GM13976 (cell line): Measurements from ENCODE around the gene CCDC9.

Experiments
- DNase-seq: peaks from one replicate; pipeline ENCODE4 v3.0.0; 2012; ENCODE audit warnings: low spot score
- in situ Hi-C: fragments of 300-500 bp; cut with MboI; formaldehyde crosslinking; loops from one replicate; pipeline ENCODE4 v1.12.0; 2022; ENCODE audit warnings: low sequenced_read_pairs, mixed read lengths, inconsistent platforms; ENCODE audit not compliant: unreplicated experiment
- TF ChIP-seq, protein P1 (sequence below): IDR thresholded peaks from 2 replicates; pipeline ENCODE4 v1.5.1; 2012; ENCODE audit warnings: borderline replicate concordance, mild to moderate bottlenecking; ENCODE audit not compliant: insufficient read depth; ENCODE audit errors: extremely low read depth, missing control alignments, control extremely low read depth

The CCDC9 gene

DNA sequence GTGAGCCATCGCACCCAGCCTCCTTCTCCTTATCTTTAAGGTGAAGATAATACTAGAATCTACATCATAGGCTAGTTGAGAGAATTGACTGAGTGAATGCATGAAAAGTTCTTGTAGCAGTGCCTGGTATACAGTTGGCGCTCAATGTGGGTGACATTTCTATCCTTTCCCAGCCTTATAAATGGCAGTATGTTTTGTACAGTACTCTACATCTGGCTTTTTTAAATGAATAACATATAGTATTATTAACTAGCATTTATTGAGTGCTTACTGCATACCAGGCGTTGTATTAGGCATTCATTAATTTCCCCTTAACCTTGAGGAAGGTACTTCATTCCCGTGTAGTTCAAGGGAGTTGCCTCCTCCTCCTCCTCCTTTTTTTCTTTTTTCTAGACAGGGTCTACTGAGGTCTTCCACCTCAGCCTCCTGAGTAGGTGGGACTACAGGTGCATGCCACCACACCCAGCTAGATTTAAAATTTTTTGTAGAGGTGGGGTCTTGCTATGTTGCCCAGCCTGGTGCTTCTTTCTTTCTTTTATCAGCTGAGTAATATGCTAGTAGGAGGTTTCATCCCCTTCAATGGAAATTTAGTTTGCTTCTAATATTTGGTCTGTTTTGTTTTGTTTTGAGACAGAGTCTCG lies 56.2 kb downstream of the CCDC9 start:
- TF ChIP-seq, protein P1, sequence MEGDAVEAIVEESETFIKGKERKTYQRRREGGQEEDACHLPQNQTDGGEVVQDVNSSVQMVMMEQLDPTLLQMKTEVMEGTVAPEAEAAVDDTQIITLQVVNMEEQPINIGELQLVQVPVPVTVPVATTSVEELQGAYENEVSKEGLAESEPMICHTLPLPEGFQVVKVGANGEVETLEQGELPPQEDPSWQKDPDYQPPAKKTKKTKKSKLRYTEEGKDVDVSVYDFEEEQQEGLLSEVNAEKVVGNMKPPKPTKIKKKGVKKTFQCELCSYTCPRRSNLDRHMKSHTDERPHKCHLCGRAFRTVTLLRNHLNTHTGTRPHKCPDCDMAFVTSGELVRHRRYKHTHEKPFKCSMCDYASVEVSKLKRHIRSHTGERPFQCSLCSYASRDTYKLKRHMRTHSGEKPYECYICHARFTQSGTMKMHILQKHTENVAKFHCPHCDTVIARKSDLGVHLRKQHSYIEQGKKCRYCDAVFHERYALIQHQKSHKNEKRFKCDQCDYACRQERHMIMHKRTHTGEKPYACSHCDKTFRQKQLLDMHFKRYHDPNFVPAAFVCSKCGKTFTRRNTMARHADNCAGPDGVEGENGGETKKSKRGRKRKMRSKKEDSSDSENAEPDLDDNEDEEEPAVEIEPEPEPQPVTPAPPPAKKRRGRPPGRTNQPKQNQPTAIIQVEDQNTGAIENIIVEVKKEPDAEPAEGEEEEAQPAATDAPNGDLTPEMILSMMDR, result no peak
- no peak for DNase-seq
- in situ Hi-C loops, result no loop called here

DNA sequence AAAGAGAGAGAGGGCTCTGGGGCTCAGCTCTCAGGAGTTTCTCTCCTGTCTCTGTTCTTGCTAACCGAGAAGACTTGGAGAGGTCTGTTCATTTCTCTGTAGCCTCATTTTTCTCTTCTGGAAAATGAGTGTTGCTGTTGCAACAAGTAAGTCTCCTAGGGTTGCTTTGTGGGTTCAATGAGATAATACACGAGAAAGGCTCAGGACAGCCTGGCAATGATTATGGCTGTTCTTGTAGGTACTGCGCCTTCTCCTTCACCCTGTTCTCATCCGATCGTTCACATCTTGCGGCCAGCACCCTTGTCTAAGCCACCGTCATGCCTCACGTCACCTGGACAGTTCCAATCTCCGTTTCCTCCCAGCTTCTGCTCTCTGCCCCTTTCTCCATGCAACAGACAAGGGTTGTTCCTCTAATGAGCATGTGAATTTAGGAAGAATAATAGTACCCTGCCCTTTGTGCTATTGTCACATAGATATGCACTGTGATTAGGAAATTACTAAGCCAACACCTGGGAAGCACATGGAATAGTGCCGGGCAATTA lies 57.5 kb downstream of the CCDC9 start:
- TF ChIP-seq, protein P1, result no peak
- DNase-seq, result no peak
- in situ Hi-C loops, result no loop called here

DNA sequence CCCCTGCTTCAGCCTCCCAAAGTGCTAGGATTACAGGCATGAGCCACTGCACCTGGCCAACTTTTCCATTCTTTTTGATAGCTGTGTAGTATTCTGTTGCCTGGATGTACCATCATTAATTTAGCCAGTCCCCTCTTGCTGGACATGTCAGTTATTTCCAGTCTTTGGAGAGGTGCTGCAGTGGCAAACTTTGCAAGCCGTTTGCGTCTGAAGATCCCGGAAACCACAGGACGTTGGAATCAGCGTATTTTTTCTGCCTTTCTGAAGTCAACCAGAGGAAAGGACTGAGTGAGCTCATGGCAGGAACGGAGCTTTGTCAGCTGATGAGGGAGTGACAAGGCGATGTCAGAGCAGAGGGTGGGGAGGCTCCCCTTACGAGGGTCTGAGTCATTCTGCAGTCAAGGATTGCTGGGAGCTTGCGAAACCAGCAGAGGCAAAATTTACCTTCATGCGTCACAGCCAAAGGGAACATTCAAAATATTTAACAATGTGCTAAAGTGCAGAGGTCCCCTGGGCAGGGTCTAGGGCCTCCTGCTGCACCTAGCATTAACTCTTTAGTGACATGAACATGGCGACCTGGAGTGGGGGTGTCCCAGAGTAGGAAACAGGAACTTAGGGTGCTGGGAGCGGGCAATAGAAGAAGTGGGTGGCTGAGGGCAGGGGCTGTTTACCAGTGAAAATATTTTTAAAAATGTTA lies 58.9 kb downstream of the CCDC9 start:
- no peak for DNase-seq
- in situ Hi-C loops, result no loop called here

DNA sequence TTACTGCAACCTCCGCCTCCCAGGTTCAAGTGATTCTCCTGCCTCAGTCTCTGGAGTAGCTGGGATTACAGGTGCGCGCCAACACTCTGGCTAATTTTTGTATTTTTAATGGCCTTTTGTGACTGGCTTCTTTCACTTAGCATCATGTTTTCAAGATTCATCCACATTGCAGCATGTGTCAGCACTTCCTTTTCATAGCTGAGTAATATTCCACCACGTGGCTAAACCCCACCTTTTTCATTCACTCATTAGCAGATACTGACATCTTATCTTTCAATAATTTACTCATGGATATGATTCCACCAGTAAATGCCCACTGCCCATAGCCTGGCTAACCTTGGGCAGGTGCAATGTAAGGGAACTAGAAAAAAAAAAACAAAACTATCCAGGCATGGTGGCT lies 60.2 kb downstream of the CCDC9 start:
- in situ Hi-C loops, result no loop called here

More for the DNA sequence above, 58.9 kb downstream of the CCDC9 start:
- TF ChIP-seq, protein P1, result no peak

DNA sequence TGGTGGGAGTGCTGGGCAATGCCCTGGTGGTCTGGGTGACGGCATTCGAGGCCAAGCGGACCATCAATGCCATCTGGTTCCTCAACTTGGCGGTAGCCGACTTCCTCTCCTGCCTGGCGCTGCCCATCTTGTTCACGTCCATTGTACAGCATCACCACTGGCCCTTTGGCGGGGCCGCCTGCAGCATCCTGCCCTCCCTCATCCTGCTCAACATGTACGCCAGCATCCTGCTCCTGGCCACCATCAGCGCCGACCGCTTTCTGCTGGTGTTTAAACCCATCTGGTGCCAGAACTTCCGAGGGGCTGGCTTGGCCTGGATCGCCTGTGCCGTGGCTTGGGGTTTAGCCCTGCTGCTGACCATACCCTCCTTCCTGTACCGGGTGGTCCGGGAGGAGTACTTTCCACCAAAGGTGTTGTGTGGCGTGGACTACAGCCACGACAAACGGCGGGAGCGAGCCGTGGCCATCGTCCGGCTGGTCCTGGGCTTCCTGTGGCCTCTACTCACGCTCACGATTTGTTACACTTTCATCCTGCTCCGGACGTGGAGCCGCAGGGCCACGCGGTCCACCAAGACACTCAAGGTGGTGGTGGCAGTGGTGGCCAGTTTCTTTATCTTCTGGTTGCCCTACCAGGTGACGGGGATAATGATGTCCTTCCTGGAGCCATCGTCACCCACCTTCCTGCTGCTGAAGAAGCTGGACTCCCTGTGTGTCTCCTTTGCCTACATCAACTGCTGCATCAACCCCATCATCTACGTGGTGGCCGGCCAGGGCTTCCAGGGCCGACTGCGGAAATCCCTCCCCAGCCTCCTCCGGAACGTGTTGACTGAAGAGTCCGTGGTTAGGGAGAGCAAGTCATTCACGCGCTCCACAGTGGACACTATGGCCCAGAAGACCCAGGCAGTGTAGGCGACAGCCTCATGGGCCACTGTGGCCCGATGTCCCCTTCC lies 63.9 kb downstream of the CCDC9 start:
- TF ChIP-seq, protein P1, result no peak
- in situ Hi-C loops, result no loop called here
- no peak for DNase-seq

More for the DNA sequence above, 60.2 kb downstream of the CCDC9 start:
- TF ChIP-seq, protein P1, result no peak
- no peak for DNase-seq
